Neuronal stem cell (in vitro differentiated cells): Measurements from ENCODE around the gene RAPH1.

Experiments used
- DNase-seq: peaks from one replicate; pipeline ENCODE4 v3.0.0-alpha.2; 2013; ENCODE audit warnings: low spot score
- H2AFZ ChIP-seq: one replicate; pipeline ENCODE4 v1.6.1; 2013; ENCODE audit warnings: mild to moderate bottlenecking, low read length, inconsistent platforms
- H2AK5ac ChIP-seq: 2 replicates; pipeline ENCODE4 v1.6.1; 2013; ENCODE audit warnings: low read depth, mild to moderate bottlenecking, inconsistent platforms, low read length, moderate library complexity, mixed read lengths
- H2BK120ac ChIP-seq: 2 replicates; pipeline ENCODE4 v1.6.1; 2013; ENCODE audit warnings: low read depth, mild to moderate bottlenecking, inconsistent platforms, low read length, moderate library complexity, mixed read lengths
- H2BK12ac ChIP-seq: one replicate; pipeline ENCODE4 v1.6.1; 2013; ENCODE audit warnings: low read length, inconsistent platforms
- H2BK15ac ChIP-seq: 2 replicates; pipeline ENCODE4 v1.6.1; 2013; ENCODE audit warnings: mild to moderate bottlenecking, low read length, inconsistent platforms, mixed read lengths
- H2BK5ac ChIP-seq: one replicate; pipeline ENCODE4 v1.6.1; 2013; ENCODE audit warnings: inconsistent platforms, mild to moderate bottlenecking, low read length, moderate library complexity
- H3K14ac ChIP-seq: one replicate; pipeline ENCODE4 v1.6.1; 2013; ENCODE audit warnings: low read length, inconsistent platforms
- H3K18ac ChIP-seq: 2 replicates; pipeline ENCODE4 v1.6.1; 2013; ENCODE audit warnings: low read length, inconsistent platforms
- H3K23ac ChIP-seq: 2 replicates; pipeline ENCODE4 v1.6.1; 2013; ENCODE audit warnings: low read depth, mild to moderate bottlenecking, mixed read lengths, low read length, inconsistent platforms; ENCODE audit not compliant: poor library complexity
- H3K27ac ChIP-seq: replicated peaks from 3 replicates; pipeline ENCODE4 v1.5.1; 2013; ENCODE audit warnings: low read length, inconsistent platforms
- H3K27me3 ChIP-seq, 3 experiments: 2 replicates each; pipeline ENCODE4 v1.6.1; 2013; ENCODE audit warnings: low read length in 3 of 3, mild to moderate bottlenecking in 2 of 3, inconsistent platforms in 1 of 3, low read depth in 1 of 3, mixed read lengths in 1 of 3, moderate library complexity in 1 of 3; ENCODE audit not compliant: control insufficient read depth in 3 of 3, insufficient read depth in 3 of 3
- H3K36me3 ChIP-seq, 2 donors: replicated peaks in 1 of 2; 2 replicates each; pipeline ENCODE4 v1.6.1; 2013; ENCODE audit warnings: low read length in 2 of 2; ENCODE audit not compliant: control insufficient read depth in 2 of 2, insufficient read depth in 2 of 2
- H3K4ac ChIP-seq: 2 replicates; pipeline ENCODE4 v1.6.1; 2013; ENCODE audit warnings: inconsistent platforms, mild to moderate bottlenecking, low read length, moderate library complexity
- H3K4me1 ChIP-seq, 2 donors: 1 replicate in 1 of 2; 2 replicates in 1 of 2; pipeline ENCODE4 v1.6.1; 2013; ENCODE audit warnings: low read length in 2 of 2, low read depth in 1 of 2; ENCODE audit not compliant: control insufficient read depth in 2 of 2, insufficient read depth in 1 of 2
- H3K4me2 ChIP-seq: one replicate; pipeline ENCODE4 v1.6.1; 2013; ENCODE audit warnings: mild to moderate bottlenecking, low read length, inconsistent platforms; ENCODE audit not compliant: insufficient read depth, poor library complexity, severe bottlenecking
- H3K4me3 ChIP-seq, 2 donors: 2 replicates each; pipeline ENCODE4 v1.5.1; 2013; ENCODE audit warnings: low read length in 2 of 2, mild to moderate bottlenecking in 2 of 2, inconsistent platforms in 1 of 2, moderate library complexity in 1 of 2
- H3K79me1 ChIP-seq: one replicate; pipeline ENCODE4 v1.6.1; 2013; ENCODE audit warnings: low read depth, mild to moderate bottlenecking, inconsistent platforms, low read length, moderate library complexity
- H3K9ac ChIP-seq: one replicate; pipeline ENCODE4 v1.6.1; 2013; ENCODE audit warnings: mild to moderate bottlenecking, low read depth, low read length, inconsistent platforms; ENCODE audit not compliant: poor library complexity
- H3K9me3 ChIP-seq, 2 donors: replicated peaks in 1 of 2; 2 replicates each; pipeline versions ENCODE3 to v1.6.1; 2013; ENCODE audit warnings: low read length in 2 of 2, mild to moderate bottlenecking in 2 of 2, inconsistent platforms in 1 of 2, low read depth in 1 of 2, mixed read lengths in 1 of 2, moderate library complexity in 1 of 2; ENCODE audit not compliant: control insufficient read depth in 2 of 2, insufficient read depth in 1 of 2
- H4K8ac ChIP-seq: one replicate; pipeline ENCODE4 v1.6.1; 2013; ENCODE audit warnings: low read depth, mild to moderate bottlenecking, inconsistent platforms, low read length, moderate library complexity
- H4K91ac ChIP-seq: one replicate; pipeline ENCODE4 v1.6.1; 2013; ENCODE audit warnings: low read length, low read depth, mild to moderate bottlenecking, inconsistent platforms; ENCODE audit not compliant: poor library complexity
- WGBS, 2 donors: extraction: QIAGEN DNeasy Blood & Tissue Kit; methylation state at CpG; one replicate each; pipeline ENCODE4 v1.1.7; 2013; ENCODE audit warnings: missing lambda C conversion rate in 2 of 2, mixed read lengths in 1 of 2; ENCODE audit not compliant: insufficient read length in 2 of 2, insufficient replicate concordance in 1 of 2; ENCODE audit errors: extremely low coverage in 2 of 2; 5-methylcytosine and 5-hydroxymethylcytosine counted together

Gene RAPH1

DNA sequence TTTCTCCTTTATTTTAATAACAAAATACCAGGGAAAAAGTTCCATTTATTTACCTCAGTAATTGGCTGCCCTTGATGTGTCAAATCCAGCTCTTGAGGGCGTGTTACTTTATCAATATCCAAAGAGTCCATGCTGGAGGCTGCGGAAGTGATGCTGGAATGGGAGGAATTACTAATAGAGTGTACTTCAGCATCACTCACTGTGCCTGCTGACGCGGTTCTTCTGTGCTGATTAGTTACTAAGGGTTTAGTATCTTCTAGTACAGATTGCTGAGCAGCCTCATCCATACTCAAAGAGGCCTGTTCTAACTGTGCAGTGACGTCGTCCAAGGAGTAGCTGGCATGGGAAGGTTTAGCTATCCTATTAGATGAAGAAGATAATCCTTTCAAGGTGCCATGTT is 45.6 kb downstream of the RAPH1 start:
- no peak for DNase-seq
- Histone ChIP-seq H3K9me3 (no peaks in the 10 kb centered on the region), H3K14ac (no peak overlapping the region), H3K4me3 (no peak overlapping the region), H3K27ac (no peak overlapping the region), H4K91ac (no peak overlapping the region), H2AFZ (no peak overlapping the region), H2BK5ac (no peak overlapping the region), H3K4me1 (no peaks in the 10 kb centered on the region), H3K79me1 (no peaks in the 10 kb centered on the region), H2BK15ac (no peak overlapping the region), H3K18ac (no peak overlapping the region), H2BK120ac (no peak overlapping the region), H3K23ac (no peak overlapping the region), H3K4ac (no peak overlapping the region), H2AK5ac (no peak overlapping the region), H4K8ac (no peak overlapping the region), H3K9ac (no peak overlapping the region), H3K4me2 (no peak overlapping the region), H3K36me3 (peaks cover 7 to 67% of the 10 kb centered on the region in 2 donors), H3K27me3 (no peaks in the 10 kb centered on the region), H2BK12ac (no peak overlapping the region)
- no CpG with 5 or more reads among the region's 6 CpGs for WGBS, 2 donors

DNA sequence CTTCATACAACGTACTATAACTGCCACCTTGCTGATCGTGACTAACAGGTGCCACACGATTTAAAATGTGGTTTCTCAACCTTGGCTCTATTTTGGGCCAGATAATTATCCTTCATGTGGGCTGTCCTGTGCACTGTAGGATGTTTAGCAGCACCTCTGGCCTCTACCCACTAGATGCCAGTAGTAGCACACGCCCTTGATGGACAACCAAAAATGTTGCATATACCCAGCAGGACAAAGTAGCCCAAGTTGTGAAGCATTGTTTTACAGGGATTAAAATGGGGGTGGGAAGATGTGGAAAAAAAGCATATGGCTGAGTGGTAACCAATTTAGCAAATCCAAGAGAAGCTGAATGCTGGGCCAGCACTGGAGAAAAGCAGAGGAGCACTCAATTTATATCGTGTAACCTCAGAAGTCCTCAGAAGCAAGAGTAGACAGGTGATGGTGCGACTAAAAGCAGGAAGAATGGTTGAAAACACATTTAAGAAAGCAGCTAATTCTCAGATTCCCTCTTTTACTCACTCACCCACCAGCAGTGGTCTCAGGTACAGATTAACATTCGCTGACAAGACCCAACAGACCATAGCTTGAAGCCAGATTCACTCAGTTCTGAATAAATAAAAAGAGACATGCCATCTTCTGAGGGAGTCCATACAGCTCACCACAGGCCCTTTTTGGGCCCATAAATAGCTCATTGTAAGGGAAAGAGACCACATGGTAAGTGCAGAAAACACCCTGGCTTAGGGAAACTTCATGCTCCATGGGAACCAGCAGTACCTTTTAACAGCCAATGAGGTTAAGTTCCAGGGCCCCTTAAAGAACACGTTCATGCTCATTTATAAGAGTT is 50.6 kb downstream of the RAPH1 start:
- H3K9ac ChIP-seq, result no peak overlapping the region
- H2AK5ac ChIP-seq, result no peak overlapping the region
- H3K4ac ChIP-seq, result no peak overlapping the region
- DNase-seq, result no peak
- H2AFZ ChIP-seq, result no peak overlapping the region
- H2BK12ac ChIP-seq, result no peak overlapping the region
- no peak overlapping the region for H3K23ac ChIP-seq
- H3K27me3 ChIP-seq, result no peaks in the 10 kb centered on the region
- H3K14ac ChIP-seq, result no peak overlapping the region
- no peak overlapping the region for H3K18ac ChIP-seq
- peaks cover 3 to 38% of the 10 kb centered on the region in 2 donors for H3K36me3 ChIP-seq
- no CpG with 5 or more reads among the region's 8 CpGs for WGBS, 2 donors
- no peak overlapping the region for H2BK15ac ChIP-seq
- no peak overlapping the region for H2BK120ac ChIP-seq
- H3K4me3 ChIP-seq, result no peak overlapping the region
- no peak overlapping the region for H4K8ac ChIP-seq
- no peaks in the 10 kb centered on the region for H3K4me1 ChIP-seq
- H4K91ac ChIP-seq, result no peak overlapping the region
- H3K4me2 ChIP-seq, result no peak overlapping the region
- no peak overlapping the region for H3K27ac ChIP-seq
- H2BK5ac ChIP-seq, result no peak overlapping the region
- H3K79me1 ChIP-seq, result no peaks in the 10 kb centered on the region
- no peaks in the 10 kb centered on the region for H3K9me3 ChIP-seq

DNA sequence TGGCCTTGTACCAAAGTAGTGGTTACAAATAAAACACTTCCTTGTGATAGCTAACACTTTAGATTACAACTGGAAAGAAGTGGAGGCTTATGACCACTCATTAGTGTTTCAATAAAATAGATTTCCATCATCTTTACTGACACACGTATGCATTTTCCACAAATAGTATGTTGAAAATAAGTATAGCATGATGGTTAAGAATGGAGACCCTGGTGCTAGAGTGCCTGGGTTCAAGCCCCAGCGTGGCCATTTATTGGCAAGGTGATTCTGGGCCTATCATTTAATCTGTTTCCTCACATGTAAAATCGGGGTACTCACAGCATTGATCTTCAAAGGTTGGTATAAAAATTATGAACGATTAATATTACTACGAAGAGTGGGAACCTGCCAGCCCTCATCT is 54.5 kb downstream of the RAPH1 start:
- H3K4me2 ChIP-seq, result no peak overlapping the region
- H2BK5ac ChIP-seq, result no peak overlapping the region
- H3K27ac ChIP-seq, result no peak overlapping the region
- no peak for DNase-seq
- no peak overlapping the region for H3K9ac ChIP-seq
- H3K4ac ChIP-seq, result no peak overlapping the region
- H3K23ac ChIP-seq, result no peak overlapping the region
- no peak overlapping the region for H3K4me3 ChIP-seq
- H2AK5ac ChIP-seq, result no peak overlapping the region
- no peaks in the 10 kb centered on the region for H3K9me3 ChIP-seq
- H3K27me3 ChIP-seq, result no peaks in the 10 kb centered on the region
- no peaks in the 10 kb centered on the region for H3K79me1 ChIP-seq
- no peak overlapping the region for H3K18ac ChIP-seq
- H2BK15ac ChIP-seq, result no peak overlapping the region
- no peak overlapping the region for H2BK120ac ChIP-seq
- H2AFZ ChIP-seq, result no peak overlapping the region
- WGBS, 2 donors, result no CpG with 5 or more reads among the region's 5 CpGs
- H4K91ac ChIP-seq, result no peak overlapping the region
- no peak overlapping the region for H3K14ac ChIP-seq
- H3K36me3 ChIP-seq, result peaks cover under 1 to 17% of the 10 kb centered on the region in 2 donors
- no peak overlapping the region for H4K8ac ChIP-seq
- no peak overlapping the region for H2BK12ac ChIP-seq
- H3K4me1 ChIP-seq, result no peaks in the 10 kb centered on the region

DNA sequence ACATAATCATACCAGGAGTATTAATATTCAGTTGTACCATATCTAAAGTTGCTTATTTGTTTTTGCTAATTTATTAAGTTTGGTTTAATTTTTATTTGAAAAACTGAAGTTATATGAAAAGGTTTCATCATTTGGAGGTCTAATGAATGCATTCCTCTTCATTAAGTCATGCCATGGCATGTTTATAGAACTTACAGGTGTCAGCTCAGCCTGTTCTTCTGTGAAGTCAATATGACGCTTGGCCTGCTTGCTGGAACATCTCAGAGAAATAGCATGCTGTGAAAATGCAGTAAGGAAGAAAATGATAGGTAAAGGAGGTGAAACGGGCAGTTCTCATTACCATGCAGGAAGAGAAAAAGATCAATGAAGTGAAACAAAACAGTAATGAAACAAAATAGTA is 58.2 kb downstream of the RAPH1 start:
- Histone ChIP-seq H3K14ac (no peak overlapping the region), H3K4ac (no peak overlapping the region), H3K9me3 (no peaks in the 10 kb centered on the region), H3K18ac (no peak overlapping the region), H3K36me3 (peaks cover 0 to 10% of the 10 kb centered on the region in 2 donors), H3K4me3 (no peak overlapping the region), H3K9ac (no peak overlapping the region), H2BK15ac (no peak overlapping the region), H2AFZ (no peak overlapping the region), H4K91ac (no peak overlapping the region), H2BK12ac (no peak overlapping the region), H2BK120ac (no peak overlapping the region), H3K23ac (no peak overlapping the region), H3K27ac (no peak overlapping the region), H3K27me3 (no peaks in the 10 kb centered on the region), H3K4me1 (no peaks in the 10 kb centered on the region), H3K4me2 (no peak overlapping the region), H3K79me1 (no peaks in the 10 kb centered on the region), H4K8ac (no peak overlapping the region), H2AK5ac (no peak overlapping the region), H2BK5ac (no peak overlapping the region)
- WGBS, 2 donors, result no CpG with 5 or more reads among the region's 2 CpGs
- DNase-seq, result no peak
